K562 (cell line): ENCODE measurements around the gene JUND. TPM values are rescaled to one million over a fixed set of nuclear protein-coding genes. Genes with fewer than 3 reads are reported as not detected.

Experiments used
- ARID2 ChIP-seq: fragments of 450-650 bp; IDR thresholded peaks from 2 replicates; pipeline ENCODE4 v1.6.1; 2017; ENCODE audit warnings: antibody characterized with exemption, mild to moderate bottlenecking
- BHLHE40 ChIP-seq: IDR thresholded peaks from 2 replicates; pipeline ENCODE4 v1.6.1; 2011; ENCODE audit warnings: low read length, improper control_type of control experiment
- BRF1 ChIP-seq: IDR thresholded peaks from 3 replicates; pipeline ENCODE4 v1.6.1; 2011; ENCODE audit warnings: borderline replicate concordance, mild to moderate bottlenecking; ENCODE audit not compliant: insufficient read length; ENCODE audit errors: extremely low read depth
- CCAR2 ChIP-seq: fragments of 200-400 bp; formaldehyde crosslinking; IDR thresholded peaks from 2 replicates; pipeline ENCODE4 v1.6.1; 2017; ENCODE audit warnings: mild to moderate bottlenecking, low read depth, low read length
- CREBBP ChIP-seq: IDR thresholded peaks from one replicate; pipeline ENCODE4 v1.6.1; 2012; ENCODE audit warnings: low read depth, mild to moderate bottlenecking, control low read depth, inconsistent platforms, low read length
- FOSL1 ChIP-seq: fragments of 200-800 bp; sonication (Bioruptor generic); conservative IDR thresholded peaks from 2 replicates; pipeline ENCODE4 v1.6.1; 2016; ENCODE audit warnings: missing genetic modification characterization, missing compliant biosample characterization
- HBP1 ChIP-seq: fragments of 450-650 bp; formaldehyde crosslinking; IDR thresholded peaks from 2 replicates; pipeline ENCODE4 v1.4.0; 2022; ENCODE audit warnings: missing genetic modification characterization
- MED1 ChIP-seq: sonication (generic); formaldehyde crosslinking; IDR thresholded peaks from 2 replicates; pipeline ENCODE4 v1.8.1; 2023; ENCODE audit warnings: missing genetic modification reagents, borderline replicate concordance
- NFE2L1 ChIP-seq: fragments of 450-650 bp; IDR thresholded peaks from 2 replicates; pipeline ENCODE4 v1.6.1; 2016; ENCODE audit warnings: missing genetic modification characterization, low read depth, mild to moderate bottlenecking, missing compliant biosample characterization, moderate library complexity, borderline replicate concordance
- PCBP2 ChIP-seq: fragments of 200-400 bp; formaldehyde crosslinking; IDR thresholded peaks from 2 replicates; pipeline ENCODE4 v1.6.1; 2018; ENCODE audit warnings: low read length, low read depth, mild to moderate bottlenecking, moderate library complexity; ENCODE audit not compliant: poor library complexity, severe bottlenecking
- SREBF1 ChIP-seq: fragments of 150-350 bp; IDR thresholded peaks from 2 replicates; pipeline ENCODE4 v1.6.1; 2014; ENCODE audit warnings: antibody characterized with exemption, low read depth, low read length, borderline replicate concordance
- polyA plus RNA-seq, 8 experiments: library from polyadenylated mRNA; depleted of rRNA in 4 of 8; stranded (reverse) in 5 of 8; unstranded in 3 of 8; fragments of >200 nt; fragmentation: Nextera tagmentation in 2 of 8; fragmentation: Illumina TruSeq in 1 of 8; extraction: Ambion mirVana in 2 of 8; extraction: Trizol in 1 of 8; gene quantifications; 2 replicates each; pipeline versions ENCODE4 v1.2.1 to v1.2.3, GENCODE V29; 2011 to 2014; ENCODE audit warnings: inconsistent platforms in 1 of 8, missing spikeins in 1 of 8
- total RNA-seq, 7 experiments: library from RNA; depleted of rRNA in 6 of 7; stranded (reverse); fragments of >200 nt in 6 of 7; fragmentation: Illumina TruSeq in 2 of 7; extraction: Trizol in 2 of 7; gene quantifications; 2 replicates each; pipeline versions ENCODE4 v1.2.1 to v1.2.3, GENCODE V29; 2011 to 2021; ENCODE audit warnings: low replicate concordance in 1 of 7
- TF ChIP-seq, protein P1 (sequence below): fragments of 250-450 bp; sonication (Bioruptor Pico); IDR thresholded peaks from 2 replicates; pipeline ENCODE4 v1.4.0; 2020
- TF ChIP-seq, protein P2 (sequence below): IDR thresholded peaks from 3 replicates; pipeline ENCODE4 v1.6.1; 2011; ENCODE audit warnings: borderline replicate concordance, mild to moderate bottlenecking; ENCODE audit not compliant: insufficient read length, insufficient read depth
- TF ChIP-seq, protein P3 (sequence below), 2 experiments: IDR thresholded peaks in 1 of 2; conservative IDR thresholded peaks in 1 of 2; 2 replicates each; pipeline ENCODE4 v1.6.1; 2016; ENCODE audit warnings: low read depth in 2 of 2, mild to moderate bottlenecking in 1 of 2, missing compliant biosample characterization in 1 of 2, missing genetic modification characterization in 1 of 2, moderate library complexity in 1 of 2

Gene JUND
- total and polyA plus RNA-seq, 9 of the 15 experiments (the other 6 are each of a cell fraction or from before 2014, with no cell fraction given), result 6.4 to 286 (median 42.3) TPM

GRCh38 chr19:18291590-18292461 is 10.4 kb upstream of the JUND start (continued):
- TF ChIP-seq, protein P1, sequence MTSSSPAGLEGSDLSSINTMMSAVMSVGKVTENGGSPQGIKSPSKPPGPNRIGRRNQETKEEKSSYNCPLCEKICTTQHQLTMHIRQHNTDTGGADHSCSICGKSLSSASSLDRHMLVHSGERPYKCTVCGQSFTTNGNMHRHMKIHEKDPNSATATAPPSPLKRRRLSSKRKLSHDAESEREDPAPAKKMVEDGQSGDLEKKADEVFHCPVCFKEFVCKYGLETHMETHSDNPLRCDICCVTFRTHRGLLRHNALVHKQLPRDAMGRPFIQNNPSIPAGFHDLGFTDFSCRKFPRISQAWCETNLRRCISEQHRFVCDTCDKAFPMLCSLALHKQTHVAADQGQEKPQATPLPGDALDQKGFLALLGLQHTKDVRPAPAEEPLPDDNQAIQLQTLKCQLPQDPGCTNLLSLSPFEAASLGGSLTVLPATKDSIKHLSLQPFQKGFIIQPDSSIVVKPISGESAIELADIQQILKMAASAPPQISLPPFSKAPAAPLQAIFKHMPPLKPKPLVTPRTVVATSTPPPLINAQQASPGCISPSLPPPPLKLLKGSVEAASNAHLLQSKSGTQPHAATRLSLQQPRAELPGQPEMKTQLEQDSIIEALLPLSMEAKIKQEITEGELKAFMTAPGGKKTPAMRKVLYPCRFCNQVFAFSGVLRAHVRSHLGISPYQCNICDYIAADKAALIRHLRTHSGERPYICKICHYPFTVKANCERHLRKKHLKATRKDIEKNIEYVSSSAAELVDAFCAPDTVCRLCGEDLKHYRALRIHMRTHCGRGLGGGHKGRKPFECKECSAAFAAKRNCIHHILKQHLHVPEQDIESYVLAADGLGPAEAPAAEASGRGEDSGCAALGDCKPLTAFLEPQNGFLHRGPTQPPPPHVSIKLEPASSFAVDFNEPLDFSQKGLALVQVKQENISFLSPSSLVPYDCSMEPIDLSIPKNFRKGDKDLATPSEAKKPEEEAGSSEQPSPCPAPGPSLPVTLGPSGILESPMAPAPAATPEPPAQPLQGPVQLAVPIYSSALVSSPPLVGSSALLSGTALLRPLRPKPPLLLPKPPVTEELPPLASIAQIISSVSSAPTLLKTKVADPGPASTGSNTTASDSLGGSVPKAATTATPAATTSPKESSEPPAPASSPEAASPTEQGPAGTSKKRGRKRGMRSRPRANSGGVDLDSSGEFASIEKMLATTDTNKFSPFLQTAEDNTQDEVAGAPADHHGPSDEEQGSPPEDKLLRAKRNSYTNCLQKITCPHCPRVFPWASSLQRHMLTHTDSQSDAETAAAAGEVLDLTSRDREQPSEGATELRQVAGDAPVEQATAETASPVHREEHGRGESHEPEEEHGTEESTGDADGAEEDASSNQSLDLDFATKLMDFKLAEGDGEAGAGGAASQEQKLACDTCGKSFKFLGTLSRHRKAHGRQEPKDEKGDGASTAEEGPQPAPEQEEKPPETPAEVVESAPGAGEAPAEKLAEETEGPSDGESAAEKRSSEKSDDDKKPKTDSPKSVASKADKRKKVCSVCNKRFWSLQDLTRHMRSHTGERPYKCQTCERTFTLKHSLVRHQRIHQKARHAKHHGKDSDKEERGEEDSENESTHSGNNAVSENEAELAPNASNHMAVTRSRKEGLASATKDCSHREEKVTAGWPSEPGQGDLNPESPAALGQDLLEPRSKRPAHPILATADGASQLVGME (CRISPR knock-in tag), result no peak
- TF ChIP-seq CREBBP, result no peak
- TF ChIP-seq FOSL1 (tag), result peak; percentile 63
- no peak for TF ChIP-seq PCBP2
- TF ChIP-seq, protein P2, sequence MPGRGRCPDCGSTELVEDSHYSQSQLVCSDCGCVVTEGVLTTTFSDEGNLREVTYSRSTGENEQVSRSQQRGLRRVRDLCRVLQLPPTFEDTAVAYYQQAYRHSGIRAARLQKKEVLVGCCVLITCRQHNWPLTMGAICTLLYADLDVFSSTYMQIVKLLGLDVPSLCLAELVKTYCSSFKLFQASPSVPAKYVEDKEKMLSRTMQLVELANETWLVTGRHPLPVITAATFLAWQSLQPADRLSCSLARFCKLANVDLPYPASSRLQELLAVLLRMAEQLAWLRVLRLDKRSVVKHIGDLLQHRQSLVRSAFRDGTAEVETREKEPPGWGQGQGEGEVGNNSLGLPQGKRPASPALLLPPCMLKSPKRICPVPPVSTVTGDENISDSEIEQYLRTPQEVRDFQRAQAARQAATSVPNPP, result no peak
- TF ChIP-seq HBP1 (CRISPR knock-in tag), result no peak
- TF ChIP-seq NFE2L1 (tag), result no peak
- TF ChIP-seq SREBF1, result no peak
- TF ChIP-seq BRF1, result no peak
- no peak for TF ChIP-seq BHLHE40
- TF ChIP-seq CCAR2, result no peak
- TF ChIP-seq MED1, result no peak; the same call in 1 of the 2 replicates
- no peak for TF ChIP-seq ARID2
- TF ChIP-seq, protein P3, sequence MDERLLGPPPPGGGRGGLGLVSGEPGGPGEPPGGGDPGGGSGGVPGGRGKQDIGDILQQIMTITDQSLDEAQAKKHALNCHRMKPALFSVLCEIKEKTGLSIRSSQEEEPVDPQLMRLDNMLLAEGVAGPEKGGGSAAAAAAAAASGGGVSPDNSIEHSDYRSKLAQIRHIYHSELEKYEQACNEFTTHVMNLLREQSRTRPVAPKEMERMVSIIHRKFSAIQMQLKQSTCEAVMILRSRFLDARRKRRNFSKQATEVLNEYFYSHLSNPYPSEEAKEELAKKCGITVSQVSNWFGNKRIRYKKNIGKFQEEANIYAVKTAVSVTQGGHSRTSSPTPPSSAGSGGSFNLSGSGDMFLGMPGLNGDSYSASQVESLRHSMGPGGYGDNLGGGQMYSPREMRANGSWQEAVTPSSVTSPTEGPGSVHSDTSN (CRISPR knock-in tag; IDR thresholded peaks at IDR 0.05; ENCODE audit: low read depth), result no peak
- TF ChIP-seq, protein P3 (tag; conservative IDR thresholded peaks at IDR 0.05; ENCODE audit: low read depth), result no peak
